Mesendoderm (in vitro differentiated cells): Measurements from ENCODE around the gene MED13.

ENCODE experiments used
- DNase-seq: peaks from one replicate; pipeline ENCODE4 v3.0.0; 2013
- H2AK5ac ChIP-seq: 2 replicates; pipeline ENCODE4 v1.6.1; 2013; ENCODE audit warnings: low read length, inconsistent platforms
- H2BK120ac ChIP-seq: 2 replicates; pipeline ENCODE4 v1.6.1; 2013; ENCODE audit warnings: low read depth, mild to moderate bottlenecking, low read length, moderate library complexity, mixed read lengths
- H2BK15ac ChIP-seq: replicated peaks from 2 replicates; pipeline ENCODE4 v1.6.1; 2013; ENCODE audit warnings: low read depth, mild to moderate bottlenecking, moderate library complexity
- H2BK5ac ChIP-seq: 2 replicates; pipeline ENCODE4 v1.6.1; 2013; ENCODE audit warnings: low read length, inconsistent platforms
- H3K18ac ChIP-seq: 2 replicates; pipeline ENCODE4 v1.6.1; 2013; ENCODE audit warnings: mild to moderate bottlenecking, low read length, mixed read lengths
- H3K23ac ChIP-seq: one replicate; pipeline ENCODE4 v1.6.1; 2013; ENCODE audit warnings: low read length
- H3K27ac ChIP-seq: 2 replicates; pipeline ENCODE4 v1.5.1; 2013; ENCODE audit warnings: low read depth, mild to moderate bottlenecking, inconsistent platforms, low read length, moderate library complexity
- H3K27me3 ChIP-seq: 2 replicates; pipeline ENCODE4 v1.6.1; 2013; ENCODE audit warnings: low read length, control low read depth, mild to moderate bottlenecking, inconsistent platforms; ENCODE audit not compliant: insufficient read depth, poor library complexity
- H3K36me3 ChIP-seq: 2 replicates; pipeline ENCODE4 v1.6.1; 2013; ENCODE audit warnings: low read length, inconsistent platforms; ENCODE audit not compliant: control insufficient read depth, insufficient read depth
- H3K4ac ChIP-seq: one replicate; pipeline ENCODE4 v1.6.1; 2013; ENCODE audit warnings: low read depth, mild to moderate bottlenecking, low read length, moderate library complexity
- H3K4me1 ChIP-seq: 2 replicates; pipeline ENCODE4 v1.6.1; 2013; ENCODE audit warnings: low read depth, low read length, inconsistent platforms; ENCODE audit not compliant: control insufficient read depth
- H3K4me2 ChIP-seq: 2 replicates; pipeline ENCODE4 v1.6.1; 2013; ENCODE audit warnings: low read length
- H3K4me3 ChIP-seq: 2 replicates; pipeline ENCODE4 v1.5.1; 2013; ENCODE audit warnings: mild to moderate bottlenecking, low read length
- H3K56ac ChIP-seq: one replicate; pipeline ENCODE4 v1.6.1; 2013; ENCODE audit warnings: low read length
- H3K79me1 ChIP-seq: 2 replicates; pipeline ENCODE4 v1.6.1; 2013; ENCODE audit warnings: low read length, inconsistent platforms
- H3K79me2 ChIP-seq: 2 replicates; pipeline ENCODE4 v1.6.1; 2013; ENCODE audit warnings: mild to moderate bottlenecking, low read length; ENCODE audit not compliant: control insufficient read depth, insufficient read depth
- H3K9ac ChIP-seq: 2 replicates; pipeline ENCODE4 v1.6.1; 2013; ENCODE audit warnings: low read length, inconsistent platforms
- H4K5ac ChIP-seq: one replicate; pipeline ENCODE4 v1.6.1; 2013; ENCODE audit warnings: low read length
- H4K8ac ChIP-seq: one replicate; pipeline ENCODE4 v1.6.1; 2013; ENCODE audit warnings: low read depth, mild to moderate bottlenecking, control low read depth, low read length, moderate library complexity
- WGBS: extraction: QIAGEN DNeasy Blood & Tissue Kit; methylation state at CpG from one replicate; pipeline ENCODE4 v1.1.7; 2013; ENCODE audit warnings: low lambda C conversion rate, missing lambda C conversion rate; ENCODE audit not compliant: insufficient coverage; ENCODE audit errors: extremely low coverage; 5-methylcytosine and 5-hydroxymethylcytosine counted together

The MED13 gene

GRCh38 chr17:62049299-62049698 lies 15.8 kb downstream of the MED13 start:
- H4K8ac ChIP-seq = no peak overlapping the region
- H2BK120ac ChIP-seq = no peak overlapping the region
- H3K9ac ChIP-seq = no peak overlapping the region
- no peak overlapping the region for H2BK15ac ChIP-seq
- H3K56ac ChIP-seq = no peak overlapping the region
- no peak overlapping the region for H3K18ac ChIP-seq
- no peaks in the 10 kb centered on the region for H3K4me1 ChIP-seq
- H3K23ac ChIP-seq = no peak overlapping the region
- no peak overlapping the region for H3K4me2 ChIP-seq
- WGBS = no CpG with 5 or more reads among the region's 5 CpGs
- H3K27ac ChIP-seq = no peak overlapping the region
- peaks cover 10% of the 10 kb centered on the region for H3K79me2 ChIP-seq
- H3K79me1 ChIP-seq = peaks cover 5% of the 10 kb centered on the region
- DNase-seq = no peak
- H3K4me3 ChIP-seq = no peak overlapping the region
- H2BK5ac ChIP-seq = no peak overlapping the region
- H2AK5ac ChIP-seq = no peak overlapping the region
- H3K36me3 ChIP-seq = peaks cover 1% of the 10 kb centered on the region
- no peaks in the 10 kb centered on the region for H3K27me3 ChIP-seq
- H3K4ac ChIP-seq = no peak overlapping the region
- no peak overlapping the region for H4K5ac ChIP-seq

- H3K4me2 ChIP-seq = no peak overlapping the region
- H2AK5ac ChIP-seq = no peak overlapping the region
- peaks cover 5% of the 10 kb centered on the region for H3K79me1 ChIP-seq
- no peak overlapping the region for H2BK120ac ChIP-seq
- no peak overlapping the region for H3K27ac ChIP-seq
- no peak overlapping the region for H4K5ac ChIP-seq
- no peak overlapping the region for H3K4me3 ChIP-seq
- H2BK15ac ChIP-seq = no peak overlapping the region
- no peak overlapping the region for H3K23ac ChIP-seq
- H2BK5ac ChIP-seq = no peak overlapping the region
- no peak overlapping the region for H3K4ac ChIP-seq
- H4K8ac ChIP-seq = no peak overlapping the region
- no peaks in the 10 kb centered on the region for H3K4me1 ChIP-seq
- DNase-seq = no peak
- WGBS = no CpG with 5 or more reads among the region's 2 CpGs
- no peak overlapping the region for H3K18ac ChIP-seq
- H3K9ac ChIP-seq = no peak overlapping the region
- no peaks in the 10 kb centered on the region for H3K27me3 ChIP-seq
- H3K79me2 ChIP-seq = peaks cover 10% of the 10 kb centered on the region
- H3K36me3 ChIP-seq = peaks cover 1% of the 10 kb centered on the region
- no peak overlapping the region for H3K56ac ChIP-seq
Measured at GRCh38 chr17:62048262-62048661, 16.8 kb downstream of the MED13 start.

GRCh38 chr17:62045517-62045916 lies 19.6 kb downstream of the MED13 start:
- H3K4me2 ChIP-seq = no peak overlapping the region
- H3K27me3 ChIP-seq = no peaks in the 10 kb centered on the region
- H4K8ac ChIP-seq = no peak overlapping the region
- no peaks in the 10 kb centered on the region for H3K4me1 ChIP-seq
- no peak overlapping the region for H3K4ac ChIP-seq
- H2BK5ac ChIP-seq = no peak overlapping the region
- whole genome bisulfite sequencing = no CpG with 5 or more reads among the region's 1 CpG
- H3K56ac ChIP-seq = no peak overlapping the region
- no peak overlapping the region for H3K27ac ChIP-seq
- H3K18ac ChIP-seq = no peak overlapping the region
- no peak overlapping the region for H2BK15ac ChIP-seq
- peaks cover 9% of the 10 kb centered on the region for H3K79me1 ChIP-seq
- no peak overlapping the region for H4K5ac ChIP-seq
- H3K23ac ChIP-seq = no peak overlapping the region
- peaks cover 1% of the 10 kb centered on the region for H3K36me3 ChIP-seq
- no peak overlapping the region for H2AK5ac ChIP-seq
- H3K79me2 ChIP-seq = peaks cover 16% of the 10 kb centered on the region
- H3K4me3 ChIP-seq = no peak overlapping the region
- H2BK120ac ChIP-seq = no peak overlapping the region
- DNase-seq = no peak
- H3K9ac ChIP-seq = no peak overlapping the region

GRCh38 chr17:62045109-62045508 lies 20.0 kb downstream of the MED13 start:
- H3K4ac ChIP-seq = no peak overlapping the region
- H2BK120ac ChIP-seq = no peak overlapping the region
- H3K9ac ChIP-seq = no peak overlapping the region
- no peak overlapping the region for H3K56ac ChIP-seq
- H4K5ac ChIP-seq = no peak overlapping the region
- H3K4me3 ChIP-seq = no peak overlapping the region
- no peak overlapping the region for H2AK5ac ChIP-seq
- H3K27ac ChIP-seq = no peak overlapping the region
- no peaks in the 10 kb centered on the region for H3K4me1 ChIP-seq
- no peak overlapping the region for H3K18ac ChIP-seq
- no peak overlapping the region for H3K4me2 ChIP-seq
- peaks cover 16% of the 10 kb centered on the region for H3K79me2 ChIP-seq
- WGBS = no CpG with 5 or more reads among the region's 4 CpGs
- peaks cover 9% of the 10 kb centered on the region for H3K79me1 ChIP-seq
- no peak overlapping the region for H2BK15ac ChIP-seq
- H2BK5ac ChIP-seq = no peak overlapping the region
- no peak overlapping the region for H4K8ac ChIP-seq
- H3K27me3 ChIP-seq = no peaks in the 10 kb centered on the region
- H3K36me3 ChIP-seq = peaks cover 1% of the 10 kb centered on the region
- no peak for DNase-seq
- H3K23ac ChIP-seq = no peak overlapping the region

- Histone ChIP-seq H3K27ac (no peak overlapping the region), H3K36me3 (peaks cover 1% of the 10 kb centered on the region), H3K18ac (no peak overlapping the region), H3K56ac (no peak overlapping the region), H3K79me1 (peaks cover 9% of the 10 kb centered on the region), H3K4me2 (no peak overlapping the region), H4K8ac (no peak overlapping the region), H3K23ac (no peak overlapping the region), H3K27me3 (no peaks in the 10 kb centered on the region), H3K4me1 (no peaks in the 10 kb centered on the region), H3K9ac (no peak overlapping the region), H2BK15ac (no peak overlapping the region), H2BK120ac (no peak overlapping the region), H4K5ac (no peak overlapping the region), H3K4me3 (no peak overlapping the region), H2BK5ac (no peak overlapping the region), H3K79me2 (peaks cover 20% of the 10 kb centered on the region), H2AK5ac (no peak overlapping the region), H3K4ac (no peak overlapping the region)
- DNase-seq = no peak
Measured at GRCh38 chr17:62043602-62044001, 21.5 kb downstream of the MED13 start.

- Histone ChIP-seq H3K9ac (no peak overlapping the region), H4K5ac (no peak overlapping the region), H3K79me2 (peaks cover 21% of the 10 kb centered on the region), H3K4me1 (no peaks in the 10 kb centered on the region), H3K36me3 (peaks cover 1% of the 10 kb centered on the region), H2BK120ac (no peak overlapping the region), H3K4me2 (no peak overlapping the region), H3K4ac (no peak overlapping the region), H3K79me1 (peaks cover 9% of the 10 kb centered on the region), H2AK5ac (no peak overlapping the region), H3K27ac (no peak overlapping the region), H3K23ac (no peak overlapping the region), H3K56ac (no peak overlapping the region), H3K18ac (no peak overlapping the region), H2BK5ac (no peak overlapping the region), H3K27me3 (no peaks in the 10 kb centered on the region), H2BK15ac (no peak overlapping the region), H4K8ac (no peak overlapping the region), H3K4me3 (no peak overlapping the region)
- no peak for DNase-seq
- WGBS = no CpG with 5 or more reads among the region's 2 CpGs
Measured at GRCh38 chr17:62043140-62043539, 21.9 kb downstream of the MED13 start.
